AG09319 (cell line): ENCODE measurements around the gene ABCF1.
A peak's percentile ranks its signal among the peaks of the same experiment; 100 is the strongest.

Experiments
- DNase-seq: peaks from one replicate; pipeline ENCODE4 v3.0.0-alpha.2; 2010; ENCODE audit warnings: low read depth; ENCODE audit errors: extremely low read depth
- TF ChIP-seq, protein P1 (sequence below): IDR thresholded peaks from 2 replicates; pipeline ENCODE4 v1.5.1; 2011; ENCODE audit warnings: low read depth, mild to moderate bottlenecking, inconsistent platforms, low read length, moderate library complexity

Gene ABCF1

DNA sequence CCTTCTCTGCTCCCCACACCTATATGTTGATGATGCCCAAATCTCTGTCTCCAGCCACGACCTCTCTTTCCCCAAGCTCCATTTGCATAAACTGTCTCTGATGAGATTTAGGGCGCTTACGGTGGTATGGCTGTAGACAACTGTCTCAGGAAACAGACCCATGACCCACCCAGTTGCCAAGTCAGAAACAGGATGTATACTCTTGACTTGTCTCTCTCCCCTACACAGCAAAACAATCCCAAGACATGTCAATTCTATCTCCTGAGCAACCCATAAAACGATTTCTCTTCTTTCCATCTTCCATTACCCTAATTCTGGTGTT, 28.9 kb upstream of the ABCF1 start:
- DNase-seq, result no peak
- TF ChIP-seq, protein P1, sequence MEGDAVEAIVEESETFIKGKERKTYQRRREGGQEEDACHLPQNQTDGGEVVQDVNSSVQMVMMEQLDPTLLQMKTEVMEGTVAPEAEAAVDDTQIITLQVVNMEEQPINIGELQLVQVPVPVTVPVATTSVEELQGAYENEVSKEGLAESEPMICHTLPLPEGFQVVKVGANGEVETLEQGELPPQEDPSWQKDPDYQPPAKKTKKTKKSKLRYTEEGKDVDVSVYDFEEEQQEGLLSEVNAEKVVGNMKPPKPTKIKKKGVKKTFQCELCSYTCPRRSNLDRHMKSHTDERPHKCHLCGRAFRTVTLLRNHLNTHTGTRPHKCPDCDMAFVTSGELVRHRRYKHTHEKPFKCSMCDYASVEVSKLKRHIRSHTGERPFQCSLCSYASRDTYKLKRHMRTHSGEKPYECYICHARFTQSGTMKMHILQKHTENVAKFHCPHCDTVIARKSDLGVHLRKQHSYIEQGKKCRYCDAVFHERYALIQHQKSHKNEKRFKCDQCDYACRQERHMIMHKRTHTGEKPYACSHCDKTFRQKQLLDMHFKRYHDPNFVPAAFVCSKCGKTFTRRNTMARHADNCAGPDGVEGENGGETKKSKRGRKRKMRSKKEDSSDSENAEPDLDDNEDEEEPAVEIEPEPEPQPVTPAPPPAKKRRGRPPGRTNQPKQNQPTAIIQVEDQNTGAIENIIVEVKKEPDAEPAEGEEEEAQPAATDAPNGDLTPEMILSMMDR, result no peak

DNA sequence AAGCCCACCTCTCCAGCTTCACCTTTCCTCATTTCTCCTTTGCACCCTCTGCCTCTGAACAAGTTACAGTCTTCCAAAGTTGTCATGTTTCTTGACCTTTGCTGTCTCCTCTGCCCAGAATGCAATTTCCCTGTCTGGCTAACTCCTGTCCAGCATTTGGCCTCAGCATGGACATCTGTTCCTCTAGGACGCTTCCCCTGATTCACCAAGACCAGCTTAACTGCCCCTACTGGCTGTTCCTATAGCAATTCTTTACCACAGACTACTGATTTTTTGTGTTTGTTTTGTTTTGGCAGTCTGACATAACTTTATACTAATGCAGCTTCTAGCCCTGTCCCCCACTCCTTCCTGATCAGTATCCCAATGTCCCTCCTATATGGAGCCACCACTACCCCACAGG, 28.3 kb upstream of the ABCF1 start:
- TF ChIP-seq, protein P1, result no peak
- DNase-seq, result no peak

DNA sequence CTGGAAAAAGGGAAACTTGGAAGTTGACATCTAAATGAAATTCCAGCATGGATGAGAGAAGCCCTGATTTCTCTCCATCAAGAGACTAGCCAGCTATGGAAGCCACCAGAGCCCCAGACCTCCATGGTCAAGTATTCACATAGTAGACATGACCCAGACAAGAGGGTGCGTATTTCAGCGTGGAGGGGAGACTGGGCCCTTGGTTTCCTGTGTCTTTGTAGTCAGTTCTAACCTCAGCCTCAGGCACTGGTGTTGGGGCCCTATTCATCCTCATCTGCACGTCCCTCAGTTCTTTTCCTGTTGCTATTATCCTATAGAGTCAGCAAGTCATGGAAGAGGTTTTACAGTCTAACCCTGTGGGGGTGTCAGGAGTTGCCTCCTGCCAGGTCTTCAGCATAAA, 27.4 kb upstream of the ABCF1 start:
- TF ChIP-seq, protein P1, result no peak
- DNase-seq, result no peak

DNA sequence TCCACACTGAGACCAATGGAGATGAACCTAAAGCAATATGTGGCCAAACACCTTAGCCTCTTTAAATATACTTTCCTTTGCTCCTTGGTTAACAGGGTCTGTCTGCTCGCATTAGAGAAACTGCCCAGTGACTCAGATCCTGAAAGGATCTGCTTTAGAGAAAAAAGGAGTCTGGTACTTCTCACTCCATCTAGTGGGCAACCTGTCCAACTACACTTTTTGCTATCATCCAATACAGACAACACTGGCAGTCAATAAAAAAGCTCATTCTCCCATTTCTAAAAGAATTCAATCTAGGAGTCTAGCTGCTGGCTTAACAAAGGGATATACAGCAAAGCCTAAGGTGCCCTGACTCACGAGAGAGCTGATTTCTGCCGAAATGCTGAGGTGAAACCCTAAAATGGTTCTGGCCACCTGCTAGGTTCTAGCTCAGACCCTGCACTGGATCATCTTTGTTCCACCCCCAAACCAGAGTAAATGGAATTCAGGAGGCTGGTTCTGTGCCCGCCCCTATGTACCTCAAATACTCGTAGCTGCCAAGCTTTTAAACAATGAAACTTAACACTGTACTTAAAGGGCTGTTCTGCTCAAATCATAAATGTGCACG, 26.5 kb upstream of the ABCF1 start:
- TF ChIP-seq, protein P1, result peak; percentile 76
- DNase-seq, result no peak

DNA sequence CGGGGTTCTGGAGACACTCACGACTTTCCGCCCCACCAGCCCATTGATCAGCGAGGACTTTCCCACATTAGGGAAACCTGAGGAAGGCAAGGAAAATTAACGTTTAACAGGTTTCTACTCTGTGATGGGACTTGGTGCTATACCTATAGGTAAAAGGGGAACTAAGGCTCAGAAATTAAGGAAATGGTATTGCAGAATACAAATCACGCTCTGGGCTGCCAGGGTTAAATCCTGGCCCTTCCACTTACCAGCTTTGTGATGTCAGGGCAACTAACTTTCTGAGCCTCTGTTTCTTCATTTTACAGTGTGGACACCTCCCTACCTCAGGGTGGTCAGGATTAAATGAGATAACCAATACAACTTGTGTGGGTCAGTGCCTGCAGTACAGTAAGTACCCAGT, 23.8 kb upstream of the ABCF1 start:
- no peak for DNase-seq

DNA sequence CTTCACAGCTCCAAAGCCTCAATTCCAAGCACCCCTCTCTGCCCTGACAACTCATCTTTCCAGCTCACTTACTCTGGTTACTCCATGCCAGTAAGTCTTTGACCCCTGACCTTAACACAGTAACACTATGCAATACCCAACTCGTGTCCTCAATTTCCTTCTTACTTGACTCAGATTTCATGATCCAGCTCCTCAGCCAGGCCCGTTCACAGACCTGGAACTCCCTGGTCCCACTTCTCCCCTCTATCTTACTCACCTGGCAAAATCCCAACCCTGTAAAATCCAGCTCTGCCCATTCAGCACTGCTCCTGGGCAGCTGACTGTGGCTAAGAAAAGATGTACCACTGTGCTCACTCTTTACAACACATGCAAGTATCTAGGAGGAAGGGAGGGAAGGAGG, 22.9 kb upstream of the ABCF1 start:
- TF ChIP-seq, protein P1, result no peak
- no peak for DNase-seq

More for the DNA sequence above, 23.8 kb upstream of the ABCF1 start:
- TF ChIP-seq, protein P1, result no peak

DNA sequence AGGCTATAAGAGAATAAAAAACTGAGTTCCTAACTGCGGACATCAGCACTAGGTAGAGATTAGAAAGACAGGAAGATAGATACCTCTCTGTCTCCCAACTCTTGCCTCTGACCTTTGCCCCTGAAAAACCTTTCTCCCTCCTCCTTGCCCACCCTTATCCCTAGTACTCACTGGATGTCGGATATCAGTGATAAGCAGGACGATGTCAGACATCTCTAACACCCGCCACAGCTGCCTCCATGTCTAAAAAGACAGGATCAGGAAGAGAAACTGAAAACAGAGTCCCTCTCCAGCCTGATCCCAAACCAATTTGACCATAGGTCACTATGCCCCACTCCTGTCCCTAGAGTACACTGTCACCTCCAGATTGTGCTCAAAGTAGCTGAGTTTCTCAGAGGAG, 16.8 kb upstream of the ABCF1 start:
- TF ChIP-seq, protein P1, result no peak

More for the DNA sequence above, 16.8 kb upstream of the ABCF1 start:
- no peak for DNase-seq
